Muscle layer of colon (tissue), 2 donors: ENCODE data around the gene PRR35.

Experiments
- H3K27ac ChIP-seq: one replicate; pipeline ENCODE4 v1.7.0; 2013; ENCODE audit warnings: low read depth, mild to moderate bottlenecking, low read length, moderate library complexity
- H3K27me3 ChIP-seq, 2 donors: one replicate each; pipeline ENCODE4 v1.7.0; 2013; ENCODE audit warnings: low read length in 2 of 2, mild to moderate bottlenecking in 2 of 2; ENCODE audit not compliant: insufficient read depth in 2 of 2, control insufficient read depth in 1 of 2
- H3K36me3 ChIP-seq: one replicate; pipeline ENCODE4 v1.7.0; 2013; ENCODE audit warnings: mild to moderate bottlenecking, low read length; ENCODE audit not compliant: insufficient read depth
- H3K4me1 ChIP-seq: one replicate; pipeline ENCODE4 v1.7.0; 2013; ENCODE audit warnings: mild to moderate bottlenecking, low read length; ENCODE audit not compliant: insufficient read depth
- H3K4me3 ChIP-seq, 2 donors: one replicate each; pipeline ENCODE4 v1.7.0; 2013; ENCODE audit warnings: low read length in 2 of 2, low read depth in 1 of 2, mild to moderate bottlenecking in 1 of 2, moderate library complexity in 1 of 2
- H3K9ac ChIP-seq: one replicate; pipeline ENCODE4 v1.7.0; 2013; ENCODE audit warnings: low read length
- H3K9me3 ChIP-seq: one replicate; pipeline ENCODE4 v1.7.0; 2013; ENCODE audit warnings: mild to moderate bottlenecking, low read length
- donor health status: abdominal sarcoma.
- donor health status: Adenocarcinoma of cecum.

The PRR35 gene

DNA sequence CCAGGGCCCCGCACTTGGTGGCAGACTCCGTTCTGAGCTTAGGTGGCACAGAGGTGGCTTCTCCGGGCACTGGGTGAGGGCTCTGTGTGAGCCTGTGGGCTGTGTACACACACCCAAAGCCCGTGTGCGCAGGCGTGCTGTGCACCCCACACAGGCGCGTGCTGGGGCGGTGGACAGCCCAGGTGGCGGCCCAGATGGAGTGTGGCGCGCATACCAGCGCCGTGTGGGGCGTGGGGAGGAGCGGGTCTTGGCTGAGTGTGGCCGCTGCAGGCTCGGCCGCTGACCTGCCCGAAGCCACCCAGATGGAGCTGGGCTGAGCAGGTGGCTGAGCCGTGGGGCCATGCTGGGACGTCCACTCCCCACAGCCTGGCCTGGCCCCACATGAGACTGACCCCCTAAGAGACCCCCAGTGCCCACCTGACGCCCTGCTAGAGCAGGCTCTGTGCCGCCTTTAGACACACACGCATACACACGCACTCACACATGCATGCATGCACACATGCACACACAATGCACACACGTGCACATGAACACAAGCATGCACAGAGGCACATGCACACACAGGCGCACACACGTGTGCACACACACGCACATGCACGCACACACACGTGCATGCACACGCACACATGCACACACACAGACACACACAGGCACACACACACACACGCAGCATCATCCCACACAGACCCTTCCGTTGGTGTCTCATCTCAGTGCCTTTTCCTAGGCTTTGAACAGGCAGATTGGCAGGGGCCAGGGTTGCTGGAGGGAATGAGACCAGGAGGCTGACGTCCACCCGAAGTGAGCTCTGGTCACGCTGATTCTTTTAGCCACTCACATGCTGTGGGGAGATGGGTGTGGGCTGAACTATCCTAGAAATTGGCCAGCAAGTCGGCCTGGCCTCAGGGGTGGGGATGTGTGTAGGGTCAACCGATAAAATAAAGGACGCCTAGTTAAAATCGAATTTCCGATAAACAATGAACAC, 2.1 kb downstream of the PRR35 start:
- no peaks in the 10 kb centered on the region for H3K9me3 ChIP-seq
- H3K27ac ChIP-seq: no peak overlapping the region
- no peaks in the 10 kb centered on the region for H3K36me3 ChIP-seq
- H3K4me3 ChIP-seq: no peak overlapping the region
- H3K27me3 ChIP-seq: peaks cover 0 to 40% of the 10 kb centered on the region in 2 donors
- peaks cover 20% of the 10 kb centered on the region for H3K4me1 ChIP-seq
- H3K9ac ChIP-seq: no peak overlapping the region

DNA sequence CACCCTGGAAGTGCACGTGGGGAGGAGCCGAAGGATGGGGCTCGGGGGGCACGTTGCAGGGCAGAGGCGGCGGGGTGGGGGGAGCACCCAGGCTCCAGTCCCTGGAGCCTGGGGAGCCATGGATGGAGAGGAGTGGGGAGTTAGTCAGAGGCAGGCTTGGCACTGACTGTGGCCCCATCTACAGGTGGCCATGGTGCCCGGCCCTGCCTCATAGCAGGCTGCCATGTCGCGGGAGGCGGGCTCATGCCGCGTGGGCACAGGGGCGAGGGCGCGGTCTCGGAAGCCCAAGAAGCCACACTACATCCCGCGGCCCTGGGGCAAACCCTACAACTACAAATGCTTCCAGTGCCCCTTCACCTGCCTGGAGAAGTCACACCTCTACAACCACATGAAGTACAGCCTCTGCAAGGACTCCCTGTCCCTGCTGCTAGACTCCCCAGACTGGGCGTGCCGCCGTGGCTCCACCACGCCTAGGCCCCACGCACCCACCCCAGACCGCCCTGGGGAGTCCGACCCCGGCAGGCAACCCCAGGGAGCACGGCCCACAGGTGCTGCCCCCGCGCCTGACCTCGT, 3.0 kb downstream of the PRR35 start:
- peaks cover 20% of the 10 kb centered on the region for H3K4me1 ChIP-seq

DNA sequence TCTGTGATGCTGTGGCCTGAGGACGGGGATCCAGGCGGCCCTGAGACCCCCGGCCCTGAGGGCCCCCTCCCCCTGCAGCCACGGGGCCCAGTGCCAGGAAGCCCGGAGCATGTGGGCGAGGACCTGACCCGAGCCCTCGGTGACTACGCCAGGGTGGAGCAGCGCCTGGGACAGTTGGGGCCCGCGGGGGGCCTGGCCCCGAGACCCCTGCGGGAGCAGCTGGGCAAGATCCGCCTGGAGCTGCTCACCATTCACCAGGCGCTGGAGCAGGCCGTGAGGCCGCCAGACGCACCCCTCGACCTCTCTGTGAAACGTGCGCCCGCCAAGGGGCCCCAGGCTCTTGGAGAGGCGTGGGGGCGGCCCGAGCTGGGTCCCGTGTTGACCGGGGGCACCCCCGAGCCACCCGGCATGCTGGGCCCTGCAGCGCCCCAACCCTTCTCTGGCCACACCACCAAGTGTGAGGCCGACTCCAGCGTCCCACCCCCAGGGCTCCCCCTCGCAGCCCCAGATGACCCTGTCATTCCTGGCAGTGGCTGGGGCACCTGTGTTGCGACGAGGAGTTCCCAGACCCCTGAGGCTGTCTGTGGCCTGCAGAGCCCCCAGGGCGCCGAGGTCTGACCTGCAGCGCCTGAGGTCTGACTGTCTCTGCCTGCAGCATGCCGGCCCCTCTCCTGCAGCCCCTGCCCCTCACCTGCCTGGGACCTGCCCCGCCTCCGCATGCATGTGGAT, 4.7 kb downstream of the PRR35 start:
- Histone ChIP-seq H3K27me3 (peaks cover 0 to 25% of the 10 kb centered on the region in 2 donors), H3K36me3 (no peaks in the 10 kb centered on the region), H3K9me3 (no peaks in the 10 kb centered on the region), H3K27ac (no peak overlapping the region), H3K4me3 (no peak overlapping the region), H3K9ac (no peak overlapping the region), H3K4me1 (peaks cover 26% of the 10 kb centered on the region)

More for the DNA sequence above, 3.0 kb downstream of the PRR35 start:
- H3K4me3 ChIP-seq: no peak overlapping the region
- H3K9me3 ChIP-seq: no peaks in the 10 kb centered on the region
- no peaks in the 10 kb centered on the region for H3K36me3 ChIP-seq
- no peak overlapping the region for H3K27ac ChIP-seq
- peaks cover 0 to 40% of the 10 kb centered on the region in 2 donors for H3K27me3 ChIP-seq
- no peak overlapping the region for H3K9ac ChIP-seq

DNA sequence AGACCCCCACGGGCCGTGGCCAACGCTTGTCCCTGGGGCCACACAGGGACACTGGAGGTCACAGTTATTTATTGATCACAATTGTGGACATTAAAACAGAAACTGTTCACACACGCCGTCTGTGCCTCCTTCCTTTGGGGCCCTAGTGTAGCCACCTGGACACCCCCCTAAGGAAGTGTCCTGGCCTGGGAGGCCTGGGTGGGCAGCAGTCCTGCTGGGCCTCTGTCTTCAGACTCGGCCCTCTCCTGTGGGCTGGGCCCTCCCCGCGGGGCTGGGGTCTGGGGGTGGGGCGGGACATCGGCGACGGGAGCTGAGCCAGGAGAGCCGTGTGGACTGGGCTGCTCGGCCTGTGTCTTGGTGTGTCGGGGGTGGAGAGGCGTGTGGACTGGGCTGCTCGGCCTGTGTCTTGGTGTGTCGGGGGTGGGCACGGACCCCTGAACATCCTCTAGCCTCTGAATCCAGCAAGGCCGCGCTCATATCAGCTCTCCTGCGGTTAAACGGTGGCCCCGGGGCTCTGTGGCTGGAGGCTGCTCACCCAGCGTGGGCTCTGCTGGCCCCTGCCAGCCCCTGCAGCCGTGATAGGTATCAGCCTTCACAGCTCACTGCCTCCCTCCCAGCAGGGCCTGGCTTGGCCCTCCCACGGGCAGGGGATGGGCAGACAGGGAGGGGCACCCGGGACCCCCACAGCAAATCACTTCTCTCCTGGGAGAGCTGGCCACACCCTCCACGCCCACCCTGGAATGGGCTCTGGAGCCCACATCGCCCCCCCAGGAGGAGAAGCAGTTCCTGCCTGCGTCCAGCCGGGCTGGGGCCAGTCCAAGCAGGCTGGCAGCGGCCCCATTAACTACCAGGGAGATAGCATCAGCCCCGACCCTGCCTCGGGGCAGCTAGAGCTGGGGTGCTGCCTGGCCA, 5.5 kb downstream of the PRR35 start:
- Histone ChIP-seq H3K4me3 (peak overlapping the region in 1 of 2 donors; percentile 28), H3K9me3 (no peaks in the 10 kb centered on the region), H3K27ac (no peak overlapping the region), H3K4me1 (peaks cover 26% of the 10 kb centered on the region), H3K27me3 (peaks cover 0 to 23% of the 10 kb centered on the region in 2 donors), H3K9ac (no peak overlapping the region), H3K36me3 (no peaks in the 10 kb centered on the region)

DNA sequence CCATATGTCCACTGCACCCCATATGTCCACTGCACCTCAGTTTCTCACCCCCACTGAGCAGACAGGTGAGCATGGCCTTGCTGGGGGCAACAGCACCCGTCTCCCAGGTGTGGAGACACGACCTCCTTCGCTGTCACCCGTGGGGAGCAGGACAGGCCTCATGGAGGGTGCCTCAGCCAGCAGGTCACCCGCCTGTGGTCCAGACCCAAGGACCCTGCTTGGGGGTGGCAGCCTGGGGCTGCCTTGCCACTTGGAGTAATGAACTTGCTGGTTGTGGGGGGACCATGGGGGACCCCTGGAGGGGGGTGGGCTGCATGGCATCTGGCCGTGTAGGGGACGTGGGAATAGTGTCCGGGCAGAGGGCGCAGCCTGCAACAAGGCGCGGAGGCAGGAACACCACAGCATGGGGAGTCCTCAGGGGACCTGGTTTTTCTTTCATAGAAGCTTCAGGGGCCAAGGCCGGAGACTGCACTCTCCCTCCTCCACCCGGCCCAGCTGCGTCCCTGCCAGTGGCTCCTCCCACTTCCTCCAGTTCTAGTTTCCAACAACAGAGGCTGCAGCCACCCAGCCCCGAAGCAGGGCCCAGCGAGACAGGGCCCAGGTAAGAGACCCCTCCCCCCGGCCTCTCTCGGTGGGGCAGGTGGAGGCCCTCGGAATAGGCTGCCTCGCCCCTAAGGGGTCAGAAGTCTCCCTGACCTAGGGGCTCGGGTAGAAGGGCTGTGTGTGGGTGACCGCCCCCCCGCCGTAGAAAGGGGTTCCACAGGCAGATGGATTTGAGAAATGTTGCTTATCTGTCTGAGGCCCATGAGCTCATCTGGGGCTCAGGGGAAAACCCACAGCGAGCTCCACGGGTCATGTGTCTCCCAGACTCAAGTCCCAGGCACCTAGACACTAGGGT, 6.5 kb downstream of the PRR35 start, which contains the start of gene NHLRC4:
Gene NHLRC4 (plus strand): TSS at position 531 of the 898 bp plus-strand sequence. CDS start 1,043 bp downstream, outside the sequence.
- Histone ChIP-seq H3K9me3 (no peaks in the 10 kb centered on the region), H3K27me3 (peaks cover 0 to 13% of the 10 kb centered on the region in 2 donors), H3K4me1 (peaks cover 26% of the 10 kb centered on the region), H3K36me3 (no peaks in the 10 kb centered on the region), H3K27ac (peak within 1 kb of the TSS; percentile 68), H3K4me3 (peak within 1 kb of the TSS in 1 of 2 donors; percentile 28), H3K9ac (no peak within 1 kb of the TSS)

DNA sequence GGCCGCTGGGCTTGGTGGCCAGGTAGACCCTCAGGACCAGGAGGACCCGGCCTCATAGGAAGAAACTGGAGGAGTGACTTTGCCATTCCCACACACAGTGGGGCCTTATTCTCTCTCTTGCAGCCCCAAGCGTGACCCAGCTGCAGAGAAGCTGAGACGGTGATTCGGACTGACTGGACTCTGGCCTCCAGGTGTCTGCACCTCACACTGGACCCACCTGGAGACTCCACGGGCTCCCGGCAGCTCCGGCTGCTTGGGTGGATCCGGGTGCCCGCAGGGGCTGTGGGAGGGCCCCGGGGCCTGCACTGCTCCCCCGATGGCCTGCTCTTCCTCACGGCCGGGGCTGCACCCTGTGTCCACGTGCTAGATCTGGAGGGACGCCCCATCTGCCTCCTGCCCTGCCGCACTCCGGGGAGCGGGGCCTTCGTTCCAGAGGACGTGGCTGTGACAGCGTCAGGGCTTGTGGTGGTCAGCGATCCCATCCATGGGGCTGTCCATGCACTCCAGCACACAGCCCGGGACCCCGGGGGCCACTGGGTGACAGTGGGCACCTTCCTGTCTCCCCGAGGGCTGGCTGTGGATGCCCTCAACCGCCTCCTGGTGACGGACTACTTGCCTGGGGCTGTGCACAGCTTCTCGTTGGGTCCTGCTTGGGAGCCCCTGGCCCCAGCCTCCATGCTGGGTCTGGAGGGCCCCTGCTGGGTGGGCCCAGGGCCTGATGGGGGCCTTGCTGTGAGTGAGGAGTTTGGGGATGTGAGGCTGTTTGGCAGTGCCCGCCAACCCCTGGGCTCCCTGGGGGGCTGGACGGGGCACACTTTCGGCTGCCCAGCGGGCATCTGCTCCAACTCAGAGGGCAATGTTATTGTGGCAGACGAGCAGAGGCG, 7.4 kb downstream of the PRR35 start:
- peaks cover 0 to 6% of the 10 kb centered on the region in 2 donors for H3K27me3 ChIP-seq
- no peak overlapping the region for H3K27ac ChIP-seq
- peaks cover 26% of the 10 kb centered on the region for H3K4me1 ChIP-seq
- no peaks in the 10 kb centered on the region for H3K9me3 ChIP-seq
- no peaks in the 10 kb centered on the region for H3K36me3 ChIP-seq
- no peak overlapping the region for H3K9ac ChIP-seq
- peak overlapping the region in 1 of 2 donors; percentile 28 for H3K4me3 ChIP-seq

DNA sequence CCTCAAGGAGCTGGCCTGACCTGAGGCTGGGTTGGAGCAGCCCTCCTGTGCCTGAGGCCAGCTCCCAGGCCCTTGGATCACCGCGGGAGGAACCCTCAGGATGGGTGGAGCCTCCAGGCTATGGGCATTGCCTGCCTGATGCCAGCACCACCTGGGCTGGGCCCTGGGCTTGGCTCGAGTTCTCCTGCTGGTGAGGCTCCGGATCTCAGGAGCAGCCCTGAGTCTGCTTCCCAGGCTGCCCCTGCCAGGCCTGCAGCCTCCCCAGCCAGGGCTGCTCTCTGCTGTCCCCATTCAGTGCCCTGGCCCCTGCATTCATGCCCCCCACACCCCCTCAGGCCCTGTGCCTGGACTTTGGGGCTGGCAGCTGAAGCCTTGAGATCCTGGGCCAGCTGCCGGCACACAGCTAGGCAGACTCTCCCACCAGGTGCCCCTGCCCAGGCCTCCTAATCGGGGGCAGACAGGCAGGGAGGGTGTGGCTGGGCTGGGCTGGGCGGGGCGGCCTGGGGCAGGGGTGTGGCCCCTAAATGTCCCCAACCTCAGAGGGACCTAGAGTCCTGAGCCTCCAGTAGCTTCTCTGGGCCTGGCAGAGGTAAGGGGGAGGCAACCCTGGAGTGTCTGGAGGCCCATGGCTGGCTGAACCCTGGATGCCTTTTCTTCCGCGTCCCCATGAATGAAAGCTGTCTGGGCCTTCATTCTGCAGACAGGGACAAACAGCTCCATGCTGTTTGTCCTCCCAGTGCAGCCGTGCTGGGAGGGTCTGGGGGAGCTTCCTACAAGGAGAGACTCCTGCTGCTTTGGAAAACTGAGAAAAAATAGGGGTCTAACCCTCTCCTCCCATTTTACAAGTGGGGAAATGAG, 8.4 kb downstream of the PRR35 start:
- Histone ChIP-seq H3K9ac (peak overlapping the region; percentile 68), H3K27me3 (peaks cover 0 to 1% of the 10 kb centered on the region in 2 donors), H3K36me3 (no peaks in the 10 kb centered on the region), H3K9me3 (no peaks in the 10 kb centered on the region), H3K27ac (peak overlapping the region; percentile 67), H3K4me3 (peak overlapping the region; percentile 44 to 70), H3K4me1 (peaks cover 26% of the 10 kb centered on the region)

DNA sequence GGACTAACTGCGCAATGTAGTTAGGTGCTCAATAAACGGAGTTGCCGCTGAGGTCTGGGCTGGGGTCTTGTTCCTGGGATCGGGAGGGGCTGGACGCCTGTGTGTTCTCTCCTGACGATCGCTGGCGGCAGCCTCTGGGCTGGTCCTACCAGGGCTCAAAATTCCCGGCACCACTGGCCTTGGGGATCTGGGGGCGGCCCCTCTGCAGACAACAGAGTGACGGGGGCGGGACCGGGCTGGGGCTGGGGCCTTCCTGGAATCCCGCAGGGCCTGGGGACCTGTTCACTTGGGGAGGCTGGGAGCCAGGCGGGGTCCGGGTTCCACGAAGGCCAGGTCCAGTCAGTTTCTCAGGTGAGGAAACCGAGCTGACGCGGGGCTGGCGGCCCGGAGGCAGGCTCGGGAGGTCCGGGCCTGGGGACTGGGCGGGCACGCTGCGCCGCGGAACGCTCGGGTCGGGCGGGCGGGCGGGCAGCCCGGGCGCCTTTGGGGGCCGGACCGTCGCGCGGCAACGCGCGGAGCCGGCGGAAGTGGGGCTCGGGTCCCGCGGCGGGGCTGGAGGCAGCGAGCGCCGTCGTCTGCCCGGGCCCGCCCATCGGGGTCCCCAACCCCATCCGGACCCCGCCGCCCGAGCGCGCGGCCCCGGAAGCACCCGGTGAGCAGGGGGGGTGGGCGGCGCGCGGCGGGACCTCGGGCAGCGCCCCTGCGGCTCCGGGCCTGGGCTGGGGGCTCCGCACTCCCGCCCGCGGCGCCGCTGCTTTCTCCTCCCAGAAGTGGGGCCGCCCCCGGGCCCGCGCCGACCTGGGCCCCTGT, 9.5 kb downstream of the PRR35 start, which contains the start of gene PIGQ:
Gene PIGQ (plus strand): TSS at position 524 of the 810 bp plus-strand sequence. CDS start 4,107 bp downstream, outside the sequence.
- peak within 1 kb of the TSS; percentile 67 for H3K27ac ChIP-seq
- H3K9me3 ChIP-seq: no peaks in the 10 kb centered on the region
- H3K4me1 ChIP-seq: peaks cover 26% of the 10 kb centered on the region
- peak within 1 kb of the TSS; percentile 64 to 70 for H3K4me3 ChIP-seq
- H3K9ac ChIP-seq: peak within 1 kb of the TSS; percentile 68
- no peaks in the 10 kb centered on the region for H3K27me3 ChIP-seq
- no peaks in the 10 kb centered on the region for H3K36me3 ChIP-seq
